ENCODE results near the gene AAMDC.

DNA sequence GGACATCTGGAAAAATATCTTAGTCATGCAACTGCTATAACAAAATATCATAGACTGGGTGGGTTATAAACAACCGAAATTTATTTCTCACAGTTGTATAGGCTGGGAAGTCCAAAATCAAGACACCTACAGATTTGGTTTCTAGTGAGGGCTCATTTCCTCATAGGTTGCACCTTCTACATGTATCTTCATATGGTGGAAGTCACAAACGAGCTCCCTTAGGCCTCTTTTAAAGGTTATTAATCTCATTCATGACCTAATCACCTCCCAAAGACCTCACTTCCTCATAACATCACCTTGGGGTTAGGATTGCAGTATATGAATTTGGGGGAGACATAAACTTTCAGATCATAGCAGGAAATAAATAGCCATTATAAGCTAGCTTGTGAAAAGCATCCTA is 88.3 kb downstream of the AAMDC start:
- TF ChIP-seq, protein P1, sequence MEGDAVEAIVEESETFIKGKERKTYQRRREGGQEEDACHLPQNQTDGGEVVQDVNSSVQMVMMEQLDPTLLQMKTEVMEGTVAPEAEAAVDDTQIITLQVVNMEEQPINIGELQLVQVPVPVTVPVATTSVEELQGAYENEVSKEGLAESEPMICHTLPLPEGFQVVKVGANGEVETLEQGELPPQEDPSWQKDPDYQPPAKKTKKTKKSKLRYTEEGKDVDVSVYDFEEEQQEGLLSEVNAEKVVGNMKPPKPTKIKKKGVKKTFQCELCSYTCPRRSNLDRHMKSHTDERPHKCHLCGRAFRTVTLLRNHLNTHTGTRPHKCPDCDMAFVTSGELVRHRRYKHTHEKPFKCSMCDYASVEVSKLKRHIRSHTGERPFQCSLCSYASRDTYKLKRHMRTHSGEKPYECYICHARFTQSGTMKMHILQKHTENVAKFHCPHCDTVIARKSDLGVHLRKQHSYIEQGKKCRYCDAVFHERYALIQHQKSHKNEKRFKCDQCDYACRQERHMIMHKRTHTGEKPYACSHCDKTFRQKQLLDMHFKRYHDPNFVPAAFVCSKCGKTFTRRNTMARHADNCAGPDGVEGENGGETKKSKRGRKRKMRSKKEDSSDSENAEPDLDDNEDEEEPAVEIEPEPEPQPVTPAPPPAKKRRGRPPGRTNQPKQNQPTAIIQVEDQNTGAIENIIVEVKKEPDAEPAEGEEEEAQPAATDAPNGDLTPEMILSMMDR (IDR thresholded peaks at IDR 0.05; ENCODE audit: insufficient read depth, low read length, poor library complexity, severe bottlenecking): no peak
- no peak for TF ChIP-seq EZH2phosphoT487 (conservative IDR thresholded peaks at IDR 0.05; ENCODE audit: low read length)
